Sciatic nerve (tissue), 2 donors: ENCODE results near the gene LACTB. TPM values are rescaled to one million over a fixed set of nuclear protein-coding genes. Genes with fewer than 3 reads are reported as not detected.
A peak's percentile ranks its signal among the peaks of the same experiment; 100 is the strongest.
"Not testable (repeated sequence)": the region's sequence is repeated elsewhere in the genome, so short reads cannot be mapped to it uniquely, and the experiment has no call there.

Source experiments
- ATAC-seq: fragments of 200-7000 bp; cut with Tn5 transposase; one replicate; pipeline ENCODE4 v1.9.1; 2020; ENCODE audit warnings: mild to moderate bottlenecking, moderate library complexity
- DNase-seq: peaks from one replicate; pipeline ENCODE4 v3.0.0-alpha.2; 2020; ENCODE audit warnings: low spot score
- intact Hi-C: fragments of 100-400 bp; cut with DNase I; formaldehyde crosslinking; loops from one replicate; pipeline ENCODE4 v1.14.2; 2022
- total RNA-seq: library from RNA; stranded (reverse); fragmentation: NEBNext Ultra II Directional; extraction: Animal tissue kit (Norgen Biotek cat#: 25700); gene quantifications from one replicate; pipeline ENCODE4 v1.2.1, GENCODE V29; 2021
- donor health status: DM: no; HTN: no; CAD: no.
- donor health status: DM: no; HTN: no; CAD: no.

Gene LACTB
- total RNA-seq, 1 donor from 2014 or later = 16.8 TPM

GRCh38 chr15:63088533-63089245 is 33.0 kb upstream of the LACTB start:
- ATAC-seq = peak; percentile 31
- intact Hi-C loops = no loop called here
- no peak for DNase-seq

- ATAC-seq = peak; percentile 84
- DNase-seq = no peak
- intact Hi-C loops = loop anchor here (5.0 to 10.0 kb wide), 3 partner anchors 42 to 305 kb away; no protein-coding TSS in a partner anchor
Observed at GRCh38 chr15:63089260-63090043, 32.2 kb upstream of the LACTB start.

GRCh38 chr15:63090472-63090871 is 31.2 kb upstream of the LACTB start:
- DNase-seq (no peak), ATAC-seq (no peak)
- intact Hi-C loops = loop anchor here (5.0 to 10.0 kb wide), 3 partner anchors 43 to 306 kb away; no protein-coding TSS in a partner anchor

- intact Hi-C loops = loop anchor here (5.0 to 10.0 kb wide), 3 partner anchors 44 to 306 kb away; no protein-coding TSS in a partner anchor
- ATAC-seq = no peak
- DNase-seq = no peak
Observed at GRCh38 chr15:63090887-63091286, 30.8 kb upstream of the LACTB start.

- DNase-seq = no peak
- intact Hi-C loops = loop anchor here (5.0 to 10.0 kb wide), 3 partner anchors 45 to 307 kb away; no protein-coding TSS in a partner anchor
- no peak for ATAC-seq
Observed at GRCh38 chr15:63091679-63092446, 29.8 kb upstream of the LACTB start.

GRCh38 chr15:63093486-63094205 is 28.0 kb upstream of the LACTB start:
- DNase-seq (peak; percentile 91), ATAC-seq (peak; percentile 91)
- intact Hi-C loops = loop anchor here (5.0 to 10.0 kb wide), 3 partner anchors 46 to 309 kb away; no protein-coding TSS in a partner anchor

- intact Hi-C loops = loop anchor here (5.0 to 10.0 kb wide), 3 partner anchors 47 to 310 kb away; no protein-coding TSS in a partner anchor
- DNase-seq (no peak), ATAC-seq (no peak)
Observed at GRCh38 chr15:63094495-63094931, 27.1 kb upstream of the LACTB start.

GRCh38 chr15:63096178-63096577 is 25.5 kb upstream of the LACTB start:
- DNase-seq = no peak
- intact Hi-C loops = loop anchor here (10.0 kb wide), 2 partner anchors 251 to 311 kb away; no protein-coding TSS in a partner anchor
- no peak for ATAC-seq

- intact Hi-C loops = loop anchor here (10.0 kb wide), 2 partner anchors 254 to 314 kb away; no protein-coding TSS in a partner anchor
- DNase-seq, ATAC-seq: not testable (repeated sequence)
Observed at GRCh38 chr15:63098901-63099300, 22.8 kb upstream of the LACTB start.

- not testable (repeated sequence) for ATAC-seq
- intact Hi-C loops = loop anchor here (10.0 kb wide), 2 partner anchors 255 to 315 kb away; no protein-coding TSS in a partner anchor
Observed at GRCh38 chr15:63099581-63099980, 22.1 kb upstream of the LACTB start.

GRCh38 chr15:63103416-63103815 is 18.2 kb upstream of the LACTB start:
- no peak for ATAC-seq
- intact Hi-C loops = no loop called here
- DNase-seq = no peak

More at GRCh38 chr15:63099581-63099980, 22.1 kb upstream of the LACTB start:
- DNase-seq = not testable (repeated sequence)

GRCh38 chr15:63104727-63105126 is 16.9 kb upstream of the LACTB start:
- no peak for DNase-seq
- ATAC-seq = no peak
- intact Hi-C loops = no loop called here

GRCh38 chr15:63105354-63105753 is 16.3 kb upstream of the LACTB start:
- intact Hi-C loops, ATAC-seq, DNase-seq: not testable (repeated sequence)

GRCh38 chr15:63107895-63108546 is 13.6 kb upstream of the LACTB start:
- peak; percentile 91 for ATAC-seq
- intact Hi-C loops = no loop called here
- DNase-seq = peak; percentile 80

- no peak for ATAC-seq
Observed at GRCh38 chr15:63109498-63109897, 12.2 kb upstream of the LACTB start.

GRCh38 chr15:63109920-63110319 is 11.7 kb upstream of the LACTB start:
- ATAC-seq = no peak
- intact Hi-C loops = no loop called here
- no peak for DNase-seq

More at GRCh38 chr15:63109498-63109897, 12.2 kb upstream of the LACTB start:
- intact Hi-C loops = no loop called here
- no peak for DNase-seq

GRCh38 chr15:63110428-63111026 is 11.1 kb upstream of the LACTB start:
- intact Hi-C loops = no loop called here
- no peak for ATAC-seq
- no peak for DNase-seq
